HG02981 (cell line): ENCODE measurements around the gene AFF3.

Source experiments
- ATAC-seq: cut with Tn5 transposase; IDR thresholded peaks from one replicate; pipeline ENCODE4 v1.9.1; 2021; ENCODE audit warnings: mild to moderate bottlenecking, moderate library complexity; ENCODE audit not compliant: unreplicated experiment

AFF3 gene

DNA sequence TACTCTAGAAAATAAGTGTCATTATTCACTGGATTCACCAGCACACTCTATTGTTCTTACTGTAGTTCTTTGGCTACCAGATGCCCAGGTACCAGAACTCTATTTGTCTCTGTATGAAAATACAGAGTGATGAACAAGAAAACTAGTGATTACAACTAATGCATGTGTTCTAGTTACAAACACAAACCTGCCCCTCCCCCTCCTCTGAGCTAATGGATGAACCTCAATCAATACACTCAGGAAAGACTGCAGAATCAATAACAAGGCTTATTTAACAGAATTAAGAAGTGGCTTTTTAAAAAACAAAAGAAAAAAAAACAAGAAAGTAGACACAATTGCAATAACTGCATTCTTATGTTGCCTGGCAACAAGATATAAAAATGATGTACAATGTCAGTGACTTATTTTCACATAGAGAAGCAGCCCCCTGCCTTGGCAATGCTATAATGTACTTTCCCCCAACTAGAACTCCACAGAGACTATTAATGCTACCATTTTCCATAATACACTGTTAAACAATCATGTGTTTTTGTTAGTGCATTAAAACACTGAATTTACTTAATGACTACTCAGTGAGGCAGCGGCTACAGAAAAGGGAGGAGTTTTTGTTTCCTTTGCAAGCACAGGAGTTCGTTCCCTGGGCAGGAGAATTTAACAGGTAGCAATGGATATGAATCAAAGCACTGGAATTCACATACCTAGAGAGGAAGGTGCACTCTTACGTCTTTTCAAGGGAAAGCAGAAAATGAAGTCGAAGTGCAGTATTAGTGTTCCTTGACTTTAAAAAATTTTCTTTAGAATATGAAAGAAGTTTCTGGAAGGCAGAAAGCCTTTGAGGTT is 333.8 kb downstream of the AFF3 start:
- no peak for ATAC-seq

DNA sequence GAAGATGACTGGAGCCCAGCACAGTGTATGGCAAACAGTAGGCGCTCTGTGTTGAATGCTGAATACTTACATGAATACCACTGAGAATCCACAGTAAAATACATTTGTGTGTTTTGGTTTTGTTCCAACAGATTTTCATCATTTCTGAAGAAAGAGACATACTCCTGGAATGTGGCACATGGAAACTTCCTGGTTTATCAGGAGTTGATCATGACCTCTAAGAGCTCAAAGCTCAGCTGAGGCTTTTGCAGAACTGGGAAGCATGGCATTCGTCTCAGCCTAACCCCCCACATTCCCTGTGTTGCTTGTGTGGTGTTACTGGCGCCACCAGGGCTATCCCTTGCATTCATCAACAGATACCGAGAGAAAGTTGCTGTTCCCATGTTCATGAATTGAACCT is 335.6 kb downstream of the AFF3 start:
- ATAC-seq = no peak

DNA sequence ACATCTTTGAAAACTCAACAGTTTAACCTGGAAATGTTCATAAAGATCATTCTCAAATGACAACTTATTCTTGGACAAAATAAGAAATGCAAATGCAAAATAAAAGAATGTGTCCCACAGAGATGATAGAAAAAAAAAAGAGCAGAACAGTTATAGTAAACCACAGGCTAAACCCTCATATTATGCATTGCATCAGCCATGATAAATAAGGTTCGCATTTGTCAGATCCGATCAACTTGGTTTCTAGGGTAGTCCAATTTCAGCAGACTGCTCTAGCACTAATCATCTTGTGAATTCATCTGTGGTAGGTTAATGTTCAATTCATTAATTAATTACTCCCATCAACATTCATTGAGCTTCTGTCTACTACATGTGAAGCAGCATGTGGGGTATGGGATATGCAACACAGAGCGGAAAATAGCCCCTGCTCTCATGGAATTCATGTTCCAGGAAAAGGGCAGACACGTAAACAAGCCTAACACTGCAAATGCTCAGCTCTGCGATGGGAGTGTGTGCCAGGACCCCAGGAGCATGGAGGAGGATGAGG is 336.4 kb downstream of the AFF3 start:
- no peak for ATAC-seq

DNA sequence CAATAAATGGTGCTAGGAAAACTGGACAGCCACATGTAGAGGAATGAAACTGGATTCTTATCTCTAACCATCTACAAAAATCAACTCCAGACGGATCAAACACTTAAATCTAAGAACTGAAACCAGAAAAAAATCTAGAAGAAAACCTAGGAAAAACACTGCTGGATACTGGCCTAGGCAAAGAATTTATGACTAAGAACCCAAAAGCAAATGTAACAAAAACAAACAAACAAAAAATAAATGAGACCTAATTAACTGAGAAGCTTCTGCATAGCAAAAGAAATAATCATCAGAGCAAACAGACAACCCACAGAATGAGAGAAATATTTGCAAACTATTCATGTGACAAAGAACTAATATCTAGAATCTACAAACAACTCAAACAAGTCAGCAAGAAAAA is 338.5 kb downstream of the AFF3 start:
- ATAC-seq = no peak

DNA sequence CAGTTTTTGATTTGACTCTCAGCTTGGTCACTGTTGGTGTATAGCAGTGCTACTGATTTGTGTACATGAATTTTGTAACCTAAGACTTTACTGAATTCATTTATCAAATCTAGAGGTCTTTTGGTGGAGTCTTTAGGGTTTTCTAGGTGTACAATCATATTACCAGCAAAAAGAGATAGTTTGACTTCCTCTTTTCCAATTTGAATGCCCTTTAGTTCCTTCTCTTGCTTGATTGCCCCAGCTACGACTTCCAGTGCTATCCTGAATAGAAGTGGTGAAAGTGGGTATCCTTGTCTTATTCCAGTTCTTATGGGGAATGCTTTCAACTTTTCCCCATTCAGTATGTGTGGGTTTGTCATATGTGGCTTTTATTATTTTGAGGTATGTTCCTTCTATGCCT is 339.7 kb downstream of the AFF3 start:
- no peak for ATAC-seq

DNA sequence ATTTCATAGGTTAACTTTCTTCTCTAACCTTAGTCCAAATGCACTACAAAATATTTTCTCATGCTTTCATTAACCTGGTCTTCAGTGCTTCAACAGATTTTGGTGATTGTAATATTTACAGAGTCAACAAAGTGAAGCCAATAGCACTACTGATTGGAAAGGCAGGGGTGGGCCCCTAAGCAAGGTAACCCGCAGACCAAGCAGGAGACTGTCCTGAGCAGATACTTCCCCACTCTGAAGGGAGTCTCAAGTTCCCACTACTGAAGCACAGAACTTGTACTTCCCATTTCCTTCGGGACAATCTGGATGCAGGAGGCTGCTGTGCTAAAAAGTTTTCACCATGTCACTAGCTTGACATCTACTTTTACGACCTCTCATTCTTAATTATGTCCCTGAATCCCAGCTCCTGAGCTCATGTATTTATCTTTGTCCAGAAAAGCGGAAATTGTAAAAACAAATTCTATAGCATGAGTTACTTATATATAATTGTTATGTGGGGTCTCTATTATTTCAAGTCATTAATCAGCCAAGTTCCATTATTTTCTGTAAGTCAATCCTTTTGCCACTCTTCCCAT is 341.0 kb downstream of the AFF3 start:
- no peak for ATAC-seq

DNA sequence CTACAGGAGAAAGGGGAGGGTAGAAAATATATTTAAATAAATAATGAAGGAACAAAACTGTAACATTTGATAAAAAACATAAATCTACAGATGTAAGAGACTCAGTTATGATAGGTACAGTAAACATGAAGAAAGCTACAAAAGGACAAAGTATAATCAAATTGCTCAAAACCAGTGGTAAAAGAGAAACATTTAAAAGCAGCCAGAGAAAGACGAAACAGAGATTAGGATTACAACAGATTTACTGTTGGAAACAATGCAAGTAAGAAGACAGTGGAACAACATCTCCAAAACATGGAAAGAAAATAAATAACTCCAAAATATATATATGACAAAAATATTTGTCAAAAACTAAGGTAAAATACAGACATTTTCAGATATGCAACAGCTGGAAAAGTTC is 344.9 kb downstream of the AFF3 start:
- no peak for ATAC-seq

DNA sequence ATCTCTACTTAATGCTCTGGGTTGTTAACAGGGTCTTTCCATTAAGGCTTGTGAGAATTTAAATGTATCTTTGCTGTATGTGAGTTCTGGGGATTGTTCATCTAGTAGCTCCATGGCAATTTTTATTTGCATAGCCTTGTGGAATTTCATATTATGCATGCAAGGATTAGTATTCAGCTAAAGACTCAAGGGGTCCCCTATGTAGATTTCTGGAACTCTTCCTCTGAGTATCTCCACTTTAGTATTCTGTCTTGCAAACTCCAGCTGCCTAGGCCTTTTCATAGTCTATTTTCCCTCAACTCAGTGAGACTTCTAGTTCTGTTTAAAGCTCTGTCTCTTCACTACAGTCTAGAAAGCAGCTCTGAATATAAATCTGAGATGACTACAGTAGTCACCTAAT is 348.0 kb downstream of the AFF3 start:
- ATAC-seq = no peak

DNA sequence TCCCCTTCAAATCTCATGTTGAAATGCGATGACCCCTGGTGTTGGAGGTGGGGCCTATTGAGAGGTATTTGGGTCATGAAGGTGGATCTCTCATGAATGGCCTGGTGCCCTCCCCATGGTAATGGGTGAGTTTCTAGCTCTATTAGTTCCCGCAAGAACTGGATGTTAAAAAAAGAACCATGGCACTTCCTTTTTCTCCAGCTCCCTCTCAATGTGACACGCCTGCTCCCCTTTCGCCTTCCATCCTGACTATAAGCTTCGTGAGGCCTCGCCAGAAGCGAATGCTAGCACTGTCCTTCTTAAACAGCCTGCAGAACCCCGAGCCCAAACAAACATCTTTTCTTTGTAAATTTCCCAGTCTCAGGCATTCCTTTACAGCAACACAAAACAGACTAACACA is 349.4 kb downstream of the AFF3 start:
- ATAC-seq = no peak

DNA sequence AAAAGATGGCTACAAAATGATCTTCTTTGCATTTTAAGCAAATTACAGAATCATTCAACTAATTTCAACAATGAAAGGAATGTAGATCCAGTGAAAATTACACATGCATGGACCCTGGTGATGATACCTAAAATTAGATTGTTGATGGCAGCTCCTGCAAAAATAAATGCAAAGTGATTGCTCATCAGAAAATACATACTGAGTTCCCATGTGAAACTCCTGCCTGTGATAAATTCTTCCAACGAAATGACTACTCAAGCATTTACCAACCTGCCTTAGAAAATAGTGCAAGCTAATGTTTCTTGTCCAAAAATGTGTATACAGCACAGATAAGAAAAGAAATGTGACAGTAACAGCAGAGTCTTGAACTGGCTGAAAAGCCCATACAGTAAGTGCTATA is 352.5 kb downstream of the AFF3 start:
- ATAC-seq = no peak

DNA sequence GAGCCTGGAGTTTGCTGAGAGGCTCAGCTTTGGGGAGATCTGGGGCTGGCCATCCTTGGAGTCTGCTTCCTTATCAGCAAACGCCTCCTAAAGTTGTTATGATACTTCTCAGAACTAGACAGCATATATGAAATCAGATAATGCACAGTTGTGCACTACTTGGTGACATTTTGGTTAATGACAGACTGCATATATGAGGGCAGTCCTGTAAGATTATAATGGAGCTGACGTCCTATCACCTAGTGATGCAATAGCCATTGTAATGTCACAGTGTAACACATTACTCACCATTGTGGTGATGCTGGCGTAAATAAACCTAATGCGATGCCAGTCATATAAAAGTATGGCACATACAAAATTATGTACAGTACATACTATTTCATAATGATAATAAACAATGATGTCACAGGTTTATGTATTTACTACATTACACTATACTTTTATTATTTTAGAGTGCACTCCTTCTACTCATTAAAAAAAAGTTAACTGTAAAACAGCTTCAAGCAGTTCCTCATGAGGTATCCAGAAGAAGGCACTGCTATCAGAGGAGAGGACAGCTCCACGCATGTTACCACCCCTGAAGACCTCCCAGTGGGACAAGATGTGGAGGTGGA is 354.5 kb downstream of the AFF3 start:
- ATAC-seq = no peak

DNA sequence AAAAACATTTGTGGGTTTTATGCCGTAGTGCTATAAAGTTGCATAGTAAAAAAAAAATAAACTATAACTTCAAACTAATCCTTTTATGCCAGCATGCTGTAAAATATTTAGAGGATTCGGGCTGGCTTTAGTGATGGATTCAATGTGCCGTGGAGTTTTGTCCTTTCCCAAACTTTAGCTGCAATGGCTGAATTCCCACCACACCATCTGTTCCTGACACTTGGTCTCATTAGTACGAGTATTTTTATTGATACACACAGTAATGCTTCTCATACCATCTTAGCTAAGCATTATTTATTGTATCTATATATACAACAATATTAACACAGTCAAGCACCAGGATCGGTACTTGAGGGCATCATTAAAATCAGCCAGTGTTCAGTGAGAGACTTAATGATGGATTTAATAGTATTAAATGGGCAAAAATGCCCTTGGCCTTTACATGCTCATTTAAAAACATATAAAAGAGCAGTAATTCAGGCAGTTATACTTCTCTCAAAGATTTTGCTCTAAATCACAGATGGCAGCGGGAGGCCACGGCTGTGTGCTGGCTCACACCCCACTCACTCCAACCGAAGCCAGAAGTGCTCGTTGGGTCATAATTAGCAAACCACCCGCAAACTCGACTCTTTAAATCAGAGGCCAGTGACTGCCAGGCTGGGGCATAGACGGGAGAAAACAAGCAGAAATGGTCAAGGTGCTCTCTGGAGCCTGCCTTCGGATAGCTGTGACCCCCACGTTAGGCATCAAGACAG is 355.6 kb downstream of the AFF3 start:
- no peak for ATAC-seq

DNA sequence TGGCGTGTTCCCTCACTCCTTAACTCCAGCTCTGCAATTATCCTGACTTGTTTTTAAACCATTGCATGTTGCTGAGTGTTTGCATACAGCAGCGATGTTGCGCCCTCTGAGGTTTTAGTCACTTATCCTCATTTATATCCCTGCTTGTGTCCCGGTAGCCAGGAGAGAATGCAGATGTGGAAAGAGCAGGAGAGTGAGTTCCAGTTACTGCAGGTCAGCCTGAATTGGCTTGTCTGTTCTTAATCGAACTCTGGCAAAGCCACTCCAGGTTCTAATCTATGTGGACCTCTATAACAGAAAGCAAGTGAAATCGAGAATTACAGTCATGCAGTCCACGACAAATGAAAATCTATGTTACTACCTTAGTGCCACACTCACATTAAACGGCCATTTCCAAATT is 357.4 kb downstream of the AFF3 start:
- no peak for ATAC-seq

DNA sequence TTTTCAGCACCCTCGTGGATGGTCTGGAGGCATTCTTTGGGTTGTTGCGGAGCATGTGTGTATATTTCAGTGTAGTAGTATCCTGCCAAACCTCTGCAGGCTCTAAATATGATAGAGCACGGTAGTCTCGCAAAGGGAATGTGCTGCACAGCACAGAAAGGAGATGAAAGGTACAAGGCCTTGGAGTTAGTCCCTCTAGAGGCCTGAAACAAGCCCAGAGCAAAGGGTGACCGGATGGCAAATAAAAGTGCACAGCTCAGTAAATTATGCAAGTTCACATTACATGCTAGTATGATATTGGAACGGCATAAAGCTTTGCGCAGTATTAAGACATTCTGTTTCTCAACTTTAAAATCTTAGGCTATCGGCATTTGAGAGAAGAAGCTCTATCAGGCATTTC is 358.1 kb downstream of the AFF3 start:
- ATAC-seq = no peak

DNA sequence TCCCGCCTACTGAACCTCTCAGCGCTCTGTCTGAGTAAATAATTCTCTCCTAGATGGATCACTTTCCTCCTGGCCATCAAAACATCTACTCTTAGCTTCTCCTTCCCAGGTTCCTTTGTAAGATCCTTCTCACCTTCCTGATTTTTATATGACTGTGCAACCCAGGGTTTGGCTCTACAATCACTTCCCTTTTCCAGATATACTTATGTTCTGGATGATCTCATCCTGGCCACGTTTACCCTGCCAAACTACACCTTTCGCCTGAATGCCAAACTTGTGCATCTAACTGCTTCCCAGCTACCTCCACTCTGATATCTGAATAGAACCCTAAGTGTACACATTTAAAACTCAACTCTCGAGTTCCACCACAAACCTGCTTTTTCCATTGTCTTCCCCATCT is 362.1 kb downstream of the AFF3 start:
- no peak for ATAC-seq

DNA sequence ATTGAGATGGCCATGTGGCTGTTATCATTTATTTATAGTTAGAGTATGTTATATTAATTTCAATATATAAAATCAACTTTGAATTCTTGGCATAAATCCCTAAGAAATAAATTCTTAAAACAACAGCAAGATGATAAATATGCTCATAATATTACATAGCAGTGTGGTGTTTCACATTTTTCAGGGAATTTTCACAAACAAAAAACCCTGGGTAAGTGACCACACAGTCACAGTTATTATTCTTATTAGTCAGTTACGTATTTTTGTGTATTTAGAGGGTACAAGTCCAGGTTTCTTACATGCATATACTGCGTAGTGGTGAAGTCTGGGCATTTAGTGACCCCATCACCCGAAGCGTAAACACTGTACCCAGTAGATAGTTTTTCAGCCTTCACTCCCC is 363.1 kb downstream of the AFF3 start:
- ATAC-seq = no peak

DNA sequence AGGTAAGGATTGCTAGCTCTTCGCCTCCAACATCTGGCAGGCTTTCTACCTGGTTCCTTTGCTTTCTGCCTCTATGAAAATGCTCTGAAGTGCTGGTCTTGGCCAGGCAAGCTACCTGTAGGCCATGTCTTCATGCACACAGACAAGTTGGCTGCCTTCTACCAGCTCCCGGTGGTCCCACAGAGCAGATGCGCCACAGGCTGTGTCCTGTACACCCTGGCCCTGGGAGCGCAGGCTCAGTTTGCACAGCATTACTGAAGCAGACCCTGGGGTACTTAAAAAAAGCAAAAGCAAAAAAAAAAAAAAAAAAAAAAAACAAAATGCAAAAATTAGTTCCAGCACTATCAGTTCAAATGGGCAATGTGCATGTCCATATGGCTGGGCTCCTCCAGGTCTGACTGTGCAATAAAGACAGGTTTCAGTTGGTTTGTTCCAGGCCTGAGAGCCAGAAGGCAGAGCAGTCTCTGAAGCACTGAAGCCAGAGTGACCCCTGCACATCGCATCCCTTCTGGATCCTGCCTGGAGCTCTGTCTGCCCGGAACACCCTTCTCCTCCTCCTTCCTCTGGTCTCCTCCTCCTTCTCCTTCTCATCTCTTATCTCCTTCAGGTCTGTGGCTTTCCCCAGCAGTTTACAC is 364.6 kb downstream of the AFF3 start:
- no peak for ATAC-seq

DNA sequence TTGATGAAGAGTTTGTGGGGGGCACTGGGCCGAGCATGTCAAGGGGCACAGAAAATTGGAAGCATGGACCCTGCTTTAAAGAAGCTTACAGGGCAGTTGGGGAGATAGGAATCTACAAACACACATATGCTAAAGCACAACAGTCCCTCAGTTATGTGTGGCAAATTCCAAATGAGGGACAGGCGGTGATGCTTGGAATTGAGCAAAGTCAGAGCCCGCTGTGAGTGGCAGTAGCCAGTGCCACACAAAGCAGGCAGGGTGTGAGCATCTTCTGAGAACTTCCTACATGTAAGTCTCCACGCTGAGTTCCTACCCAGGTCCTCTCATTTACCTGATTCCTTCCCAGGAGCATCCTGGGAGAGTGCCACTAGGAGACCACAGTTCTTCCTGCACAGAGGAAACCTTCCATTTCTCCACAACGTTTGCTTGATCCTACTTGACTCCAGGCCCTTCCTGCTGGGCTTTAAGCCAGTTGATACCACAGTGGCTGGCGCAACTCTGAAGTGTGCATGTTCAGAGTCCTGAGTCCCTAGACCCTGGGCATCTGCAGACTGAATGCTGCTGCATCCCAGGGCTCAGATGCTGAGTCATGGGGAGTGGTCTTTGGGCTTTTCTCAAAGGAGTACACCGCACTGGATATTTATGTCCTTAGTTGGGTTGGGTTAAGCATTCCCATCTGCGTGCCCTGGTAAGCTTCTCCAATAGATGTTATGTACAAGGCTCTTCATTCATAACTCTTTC is 365.3 kb downstream of the AFF3 start:
- ATAC-seq = no peak

DNA sequence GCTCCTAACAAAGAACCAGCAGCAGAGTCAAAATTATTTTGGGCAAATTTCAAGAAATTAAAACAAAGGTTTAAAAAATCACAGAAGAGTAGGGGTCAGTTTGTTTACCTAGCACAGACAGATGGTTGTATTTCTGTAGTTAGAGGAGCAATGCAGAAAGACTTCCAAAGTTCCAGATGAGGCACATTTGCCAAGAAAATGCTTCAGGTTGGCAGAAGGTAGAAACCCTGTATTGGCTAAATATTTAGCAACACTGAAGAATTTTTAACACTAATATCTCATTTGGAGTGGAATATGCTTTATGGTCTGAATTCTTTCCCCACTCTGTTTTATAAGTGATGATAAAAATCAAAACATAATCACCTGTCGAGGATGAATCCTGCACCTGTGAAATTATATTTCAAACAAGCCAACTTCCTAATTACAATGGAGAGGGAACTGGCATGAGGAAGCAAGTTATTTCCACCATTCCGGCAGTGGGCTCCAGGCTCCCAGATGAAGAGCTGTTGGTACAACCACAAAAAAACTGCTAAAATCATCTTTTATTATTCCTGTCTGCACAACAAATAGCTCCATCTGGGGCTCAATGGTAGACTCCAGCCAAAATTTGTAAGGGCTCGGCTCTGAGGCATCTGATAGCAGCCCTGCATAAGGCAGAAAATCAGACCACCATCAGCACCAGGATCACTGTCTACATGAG is 366.0 kb downstream of the AFF3 start:
- no peak for ATAC-seq

DNA sequence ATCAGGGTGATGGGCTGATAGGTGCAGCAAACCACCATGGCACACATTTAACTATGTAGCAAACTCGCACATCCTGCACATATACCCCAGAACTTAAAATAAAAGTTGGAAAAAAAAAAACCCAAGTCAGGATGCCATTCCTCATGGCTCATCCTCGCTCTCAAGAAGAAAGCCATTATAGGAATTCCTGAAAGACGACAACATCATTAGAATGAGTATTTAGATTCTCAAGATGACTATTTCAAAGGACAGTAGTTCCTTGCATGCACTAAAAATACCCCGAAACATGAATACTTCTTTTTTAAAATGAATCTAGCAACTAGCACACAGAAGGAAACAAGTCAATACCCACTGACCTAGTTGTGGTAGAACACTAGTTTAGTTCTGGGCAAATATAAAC is 366.8 kb downstream of the AFF3 start:
- no peak for ATAC-seq
